ENCODE data around the gene FGFR1OP2. TPM values are rescaled to one million over a fixed set of nuclear protein-coding genes. Genes with fewer than 3 reads are reported as not detected.

Gene FGFR1OP2
- total and polyA plus RNA-seq, 2 experiments from 2014 or later, result 35.6 to 45.0 TPM

- TF ChIP-seq, protein P1, sequence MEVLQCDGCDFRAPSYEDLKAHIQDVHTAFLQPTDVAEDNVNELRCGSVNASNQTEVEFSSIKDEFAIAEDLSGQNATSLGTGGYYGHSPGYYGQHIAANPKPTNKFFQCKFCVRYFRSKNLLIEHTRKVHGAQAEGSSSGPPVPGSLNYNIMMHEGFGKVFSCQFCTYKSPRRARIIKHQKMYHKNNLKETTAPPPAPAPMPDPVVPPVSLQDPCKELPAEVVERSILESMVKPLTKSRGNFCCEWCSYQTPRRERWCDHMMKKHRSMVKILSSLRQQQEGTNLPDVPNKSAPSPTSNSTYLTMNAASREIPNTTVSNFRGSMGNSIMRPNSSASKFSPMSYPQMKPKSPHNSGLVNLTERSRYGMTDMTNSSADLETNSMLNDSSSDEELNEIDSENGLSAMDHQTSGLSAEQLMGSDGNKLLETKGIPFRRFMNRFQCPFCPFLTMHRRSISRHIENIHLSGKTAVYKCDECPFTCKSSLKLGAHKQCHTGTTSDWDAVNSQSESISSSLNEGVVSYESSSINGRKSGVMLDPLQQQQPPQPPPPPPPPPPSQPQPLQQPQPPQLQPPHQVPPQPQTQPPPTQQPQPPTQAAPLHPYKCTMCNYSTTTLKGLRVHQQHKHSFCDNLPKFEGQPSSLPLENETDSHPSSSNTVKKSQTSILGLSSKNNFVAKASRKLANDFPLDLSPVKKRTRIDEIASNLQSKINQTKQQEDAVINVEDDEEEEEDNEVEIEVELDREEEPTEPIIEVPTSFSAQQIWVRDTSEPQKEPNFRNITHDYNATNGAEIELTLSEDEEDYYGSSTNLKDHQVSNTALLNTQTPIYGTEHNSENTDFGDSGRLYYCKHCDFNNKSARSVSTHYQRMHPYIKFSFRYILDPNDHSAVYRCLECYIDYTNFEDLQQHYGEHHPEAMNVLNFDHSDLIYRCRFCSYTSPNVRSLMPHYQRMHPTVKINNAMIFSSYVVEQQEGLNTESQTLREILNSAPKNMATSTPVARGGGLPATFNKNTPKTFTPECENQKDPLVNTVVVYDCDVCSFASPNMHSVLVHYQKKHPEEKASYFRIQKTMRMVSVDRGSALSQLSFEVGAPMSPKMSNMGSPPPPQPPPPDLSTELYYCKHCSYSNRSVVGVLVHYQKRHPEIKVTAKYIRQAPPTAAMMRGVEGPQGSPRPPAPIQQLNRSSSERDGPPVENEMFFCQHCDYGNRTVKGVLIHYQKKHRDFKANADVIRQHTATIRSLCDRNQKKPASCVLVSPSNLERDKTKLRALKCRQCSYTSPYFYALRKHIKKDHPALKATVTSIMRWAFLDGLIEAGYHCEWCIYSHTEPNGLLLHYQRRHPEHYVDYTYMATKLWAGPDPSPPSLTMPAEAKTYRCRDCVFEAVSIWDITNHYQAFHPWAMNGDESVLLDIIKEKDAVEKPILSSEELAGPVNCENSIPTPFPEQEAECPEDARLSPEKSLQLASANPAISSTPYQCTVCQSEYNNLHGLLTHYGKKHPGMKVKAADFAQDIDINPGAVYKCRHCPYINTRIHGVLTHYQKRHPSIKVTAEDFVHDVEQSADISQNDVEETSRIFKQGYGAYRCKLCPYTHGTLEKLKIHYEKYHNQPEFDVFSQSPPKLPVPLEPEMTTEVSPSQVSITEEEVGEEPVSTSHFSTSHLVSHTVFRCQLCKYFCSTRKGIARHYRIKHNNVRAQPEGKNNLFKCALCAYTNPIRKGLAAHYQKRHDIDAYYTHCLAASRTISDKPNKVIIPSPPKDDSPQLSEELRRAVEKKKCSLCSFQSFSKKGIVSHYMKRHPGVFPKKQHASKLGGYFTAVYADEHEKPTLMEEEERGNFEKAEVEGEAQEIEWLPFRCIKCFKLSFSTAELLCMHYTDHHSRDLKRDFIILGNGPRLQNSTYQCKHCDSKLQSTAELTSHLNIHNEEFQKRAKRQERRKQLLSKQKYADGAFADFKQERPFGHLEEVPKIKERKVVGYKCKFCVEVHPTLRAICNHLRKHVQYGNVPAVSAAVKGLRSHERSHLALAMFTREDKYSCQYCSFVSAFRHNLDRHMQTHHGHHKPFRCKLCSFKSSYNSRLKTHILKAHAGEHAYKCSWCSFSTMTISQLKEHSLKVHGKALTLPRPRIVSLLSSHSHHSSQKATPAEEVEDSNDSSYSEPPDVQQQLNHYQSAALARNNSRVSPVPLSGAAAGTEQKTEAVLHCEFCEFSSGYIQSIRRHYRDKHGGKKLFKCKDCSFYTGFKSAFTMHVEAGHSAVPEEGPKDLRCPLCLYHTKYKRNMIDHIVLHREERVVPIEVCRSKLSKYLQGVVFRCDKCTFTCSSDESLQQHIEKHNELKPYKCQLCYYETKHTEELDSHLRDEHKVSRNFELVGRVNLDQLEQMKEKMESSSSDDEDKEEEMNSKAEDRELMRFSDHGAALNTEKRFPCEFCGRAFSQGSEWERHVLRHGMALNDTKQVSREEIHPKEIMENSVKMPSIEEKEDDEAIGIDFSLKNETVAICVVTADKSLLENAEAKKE (CRISPR knock-in tag; IDR thresholded peaks at IDR 0.05), result no peak
- TF ChIP-seq, protein P2, sequence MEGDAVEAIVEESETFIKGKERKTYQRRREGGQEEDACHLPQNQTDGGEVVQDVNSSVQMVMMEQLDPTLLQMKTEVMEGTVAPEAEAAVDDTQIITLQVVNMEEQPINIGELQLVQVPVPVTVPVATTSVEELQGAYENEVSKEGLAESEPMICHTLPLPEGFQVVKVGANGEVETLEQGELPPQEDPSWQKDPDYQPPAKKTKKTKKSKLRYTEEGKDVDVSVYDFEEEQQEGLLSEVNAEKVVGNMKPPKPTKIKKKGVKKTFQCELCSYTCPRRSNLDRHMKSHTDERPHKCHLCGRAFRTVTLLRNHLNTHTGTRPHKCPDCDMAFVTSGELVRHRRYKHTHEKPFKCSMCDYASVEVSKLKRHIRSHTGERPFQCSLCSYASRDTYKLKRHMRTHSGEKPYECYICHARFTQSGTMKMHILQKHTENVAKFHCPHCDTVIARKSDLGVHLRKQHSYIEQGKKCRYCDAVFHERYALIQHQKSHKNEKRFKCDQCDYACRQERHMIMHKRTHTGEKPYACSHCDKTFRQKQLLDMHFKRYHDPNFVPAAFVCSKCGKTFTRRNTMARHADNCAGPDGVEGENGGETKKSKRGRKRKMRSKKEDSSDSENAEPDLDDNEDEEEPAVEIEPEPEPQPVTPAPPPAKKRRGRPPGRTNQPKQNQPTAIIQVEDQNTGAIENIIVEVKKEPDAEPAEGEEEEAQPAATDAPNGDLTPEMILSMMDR (conservative IDR thresholded peaks at IDR 0.05; ENCODE audit: low read depth in 2 of 2), result no peak
- TF ChIP-seq NANOG (IDR thresholded peaks at IDR 0.05; ENCODE audit: borderline replicate concordance) (no peak), EZH2 (IDR thresholded peaks at IDR 0.05; ENCODE audit: low read depth, unreplicated experiment) (no peak), EZH2phosphoT487 (IDR thresholded peaks at IDR 0.05; ENCODE audit: unreplicated experiment) (no peak), JUNB (IDR thresholded peaks at IDR 0.05; ENCODE audit: unreplicated experiment) (no peak)
Measured at GRCh38 chr12:26895672-26896071, 42.6 kb upstream of the FGFR1OP2 start (continued).

- Histone ChIP-seq H3F3A (replicated peaks; ENCODE audit: low read depth) (no peaks in the 10 kb centered on the region), H3K27me3 (ENCODE audit: insufficient read depth) (no peaks in the 10 kb centered on the region), H3K4me1 (ENCODE audit: insufficient read depth) (no peaks in the 10 kb centered on the region), H2AFZ (no peak overlapping the region), H3K4me2 (no peak overlapping the region), H3K9me2 (ENCODE audit: insufficient read depth) (no peaks in the 10 kb centered on the region), H4K20me1 (replicated peaks; ENCODE audit: insufficient read depth) (no peaks in the 10 kb centered on the region), H3K4me3 (no peak overlapping the region), H3K27ac (ENCODE audit: low read depth) (no peak overlapping the region), H3K79me2 (replicated peaks; ENCODE audit: insufficient read depth) (no peaks in the 10 kb centered on the region), H3K36me3 (ENCODE audit: insufficient read depth) (peaks cover 6% of the 10 kb centered on the region; the same call in 1 of the 2 replicates)
- Mint-ChIP-seq H3K4me3 (no peak overlapping the region), H3K27ac (no peak overlapping the region), H3K4me1 (no peaks in the 10 kb centered on the region), H3K9me3 (no peaks in the 10 kb centered on the region; the same call in 2 of the 3 replicates), H3K36me3 (ENCODE audit: low read depth) (peaks cover 22% of the 10 kb centered on the region), H3K27me3 (ENCODE audit: insufficient read depth, low read depth, poor library complexity) (peaks cover under 1% of the 10 kb centered on the region)
- DNase-seq (ENCODE audit: low spot score) (no peak), ATAC-seq (no peak)
- TF ChIP-seq EZH2phosphoT487 (IDR thresholded peaks at IDR 0.05; ENCODE audit: unreplicated experiment), result no peak
- TF ChIP-seq, protein P1 (CRISPR knock-in tag; IDR thresholded peaks at IDR 0.05), result no peak
- TF ChIP-seq CREB1 (CRISPR knock-in tag; IDR thresholded peaks at IDR 0.05; ENCODE audit: low read depth), result no peak
- no peak for TF ChIP-seq NANOG (IDR thresholded peaks at IDR 0.05; ENCODE audit: borderline replicate concordance)
- no peak for TF ChIP-seq STAT1 (IDR thresholded peaks at IDR 0.05; ENCODE audit: unreplicated experiment)
Measured at GRCh38 chr12:26896913-26897312, 41.4 kb upstream of the FGFR1OP2 start.
